Measurements from ENCODE around the gene TAMALIN.

The TAMALIN gene

GRCh38 chr12:52056801-52057637 lies 50.3 kb downstream of the TAMALIN start:
- no peak for DNase-seq (ENCODE audit: insufficient read length, low spot score)
- no peak for FAIRE-seq
- TF ChIP-seq TAF1 (IDR thresholded peaks at IDR 0.05; ENCODE audit: low read depth, low read length) (no peak), POLR2A (IDR thresholded peaks at IDR 0.05; ENCODE audit: low read depth, low read length) (no peak), POU2F2 (IDR thresholded peaks at IDR 0.05; ENCODE audit: low read depth, low read length) (no peak), SPI1 (IDR thresholded peaks at IDR 0.05; ENCODE audit: low read depth, low read length) (no peak), POLR2AphosphoS5 (IDR thresholded peaks at IDR 0.05; ENCODE audit: low read depth, low read length) (no peak)

GRCh38 chr12:52057638-52058576 lies 51.2 kb downstream of the TAMALIN start:
- no peak for FAIRE-seq
- TF ChIP-seq PAX5 (IDR thresholded peaks at IDR 0.05; ENCODE audit: insufficient read depth, low read length, severe bottlenecking) (no peak), POU2F2 (IDR thresholded peaks at IDR 0.05; ENCODE audit: low read depth, low read length) (no peak), POLR2A (IDR thresholded peaks at IDR 0.05; ENCODE audit: low read depth, low read length) (no peak), SPI1 (IDR thresholded peaks at IDR 0.05; ENCODE audit: low read depth, low read length) (no peak), TAF1 (IDR thresholded peaks at IDR 0.05; ENCODE audit: low read depth, low read length) (no peak), POLR2AphosphoS5 (IDR thresholded peaks at IDR 0.05; ENCODE audit: low read depth, low read length) (no peak)
- DNase-seq (ENCODE audit: insufficient read length, low spot score), result no peak

- FAIRE-seq (no peak), DNase-seq (ENCODE audit: insufficient read length, low spot score) (no peak)
- TF ChIP-seq PAX5 (IDR thresholded peaks at IDR 0.05; ENCODE audit: insufficient read depth, low read length, severe bottlenecking) (no peak), POLR2A (IDR thresholded peaks at IDR 0.05; ENCODE audit: low read depth, low read length) (no peak), POU2F2 (IDR thresholded peaks at IDR 0.05; ENCODE audit: low read depth, low read length) (no peak), TAF1 (IDR thresholded peaks at IDR 0.05; ENCODE audit: low read depth, low read length) (no peak), SPI1 (IDR thresholded peaks at IDR 0.05; ENCODE audit: low read depth, low read length) (no peak), POLR2AphosphoS5 (IDR thresholded peaks at IDR 0.05; ENCODE audit: low read depth, low read length) (no peak)
Measured at GRCh38 chr12:52058631-52059361, 52.0 kb downstream of the TAMALIN start.

- FAIRE-seq, result no peak
- TF ChIP-seq POLR2AphosphoS5 (IDR thresholded peaks at IDR 0.05; ENCODE audit: low read depth, low read length) (0 out of 2 replicates have a peak, but pooled peaks have one; percentile 1), SPI1 (IDR thresholded peaks at IDR 0.05; ENCODE audit: low read depth, low read length) (no peak), TAF1 (IDR thresholded peaks at IDR 0.05; ENCODE audit: low read depth, low read length) (no peak), PAX5 (IDR thresholded peaks at IDR 0.05; ENCODE audit: insufficient read depth, low read length, severe bottlenecking) (no peak), POLR2A (IDR thresholded peaks at IDR 0.05; ENCODE audit: low read depth, low read length) (no peak), POU2F2 (IDR thresholded peaks at IDR 0.05; ENCODE audit: low read depth, low read length) (no peak)
- no peak for DNase-seq (ENCODE audit: insufficient read length, low spot score)
Measured at GRCh38 chr12:52059582-52060497, 53.1 kb downstream of the TAMALIN start.

- DNase-seq (ENCODE audit: insufficient read length, low spot score), result no peak
Measured at GRCh38 chr12:52060498-52061177, 53.9 kb downstream of the TAMALIN start.

GRCh38 chr12:52061470-52062166 lies 54.9 kb downstream of the TAMALIN start:
- FAIRE-seq (no peak), DNase-seq (ENCODE audit: insufficient read length, low spot score) (no peak)
- no peak for TF ChIP-seq POU2F2 (IDR thresholded peaks at IDR 0.05; ENCODE audit: low read depth, low read length)
- TF ChIP-seq PAX5 (IDR thresholded peaks at IDR 0.05; ENCODE audit: insufficient read depth, low read length, severe bottlenecking), result no peak
- no peak for TF ChIP-seq SPI1 (IDR thresholded peaks at IDR 0.05; ENCODE audit: low read depth, low read length)
- TF ChIP-seq POLR2A (IDR thresholded peaks at IDR 0.05; ENCODE audit: low read depth, low read length), result no peak
- TF ChIP-seq POLR2AphosphoS5 (IDR thresholded peaks at IDR 0.05; ENCODE audit: low read depth, low read length), result no peak
- TF ChIP-seq TAF1 (IDR thresholded peaks at IDR 0.05; ENCODE audit: low read depth, low read length), result no peak

More at GRCh38 chr12:52060498-52061177, 53.9 kb downstream of the TAMALIN start:
- FAIRE-seq, result no peak
- TF ChIP-seq PAX5 (IDR thresholded peaks at IDR 0.05; ENCODE audit: insufficient read depth, low read length, severe bottlenecking) (no peak), POLR2A (IDR thresholded peaks at IDR 0.05; ENCODE audit: low read depth, low read length) (no peak), POU2F2 (IDR thresholded peaks at IDR 0.05; ENCODE audit: low read depth, low read length) (no peak), SPI1 (IDR thresholded peaks at IDR 0.05; ENCODE audit: low read depth, low read length) (no peak), POLR2AphosphoS5 (IDR thresholded peaks at IDR 0.05; ENCODE audit: low read depth, low read length) (no peak), TAF1 (IDR thresholded peaks at IDR 0.05; ENCODE audit: low read depth, low read length) (no peak)

Measured in GM12891 (cell line).